ENCODE measurements around the gene NPRL2.

The NPRL2 gene

GRCh38 chr3:50304601-50305000 lies 46.0 kb downstream of the NPRL2 start:
- no peak for DNase-seq (ENCODE audit: low spot score)

- DNase-seq (ENCODE audit: low spot score) = peak; percentile 64
Measured at GRCh38 chr3:50303013-50303815, 47.4 kb downstream of the NPRL2 start, which contains the start of gene HYAL1. Gene HYAL1 (minus strand): TSS chr3:50303574. CDS start chr3:50302956, 618 bp downstream.

GRCh38 chr3:50302095-50303012 lies 48.2 kb downstream of the NPRL2 start:
- no peak for DNase-seq (ENCODE audit: low spot score)

- DNase-seq (ENCODE audit: low spot score) = no peak
Measured at GRCh38 chr3:50300681-50301254, 49.8 kb downstream of the NPRL2 start.

GRCh38 chr3:50299929-50300680 lies 50.5 kb downstream of the NPRL2 start:
- DNase-seq (ENCODE audit: low spot score) = peak; percentile 61

- DNase-seq (ENCODE audit: low spot score) = no peak
Measured at GRCh38 chr3:50299638-50299928, 51.0 kb downstream of the NPRL2 start.

GRCh38 chr3:50298836-50299637 lies 51.5 kb downstream of the NPRL2 start, which contains the start of the genes HYAL3 and NAA80:
Gene HYAL3 (minus strand): TSS chr3:50299405. CDS start chr3:50295602, 3,803 bp downstream.
Gene NAA80 (minus strand): TSS chr3:50299405. CDS start chr3:50297463, 1,942 bp downstream.
- peak; percentile 100 for DNase-seq (ENCODE audit: low spot score)

- DNase-seq (ENCODE audit: low spot score) = peak; percentile 70
Measured at GRCh38 chr3:50297896-50298725, 52.5 kb downstream of the NPRL2 start.

GRCh38 chr3:50297384-50297775 lies 53.2 kb downstream of the NPRL2 start:
- DNase-seq (ENCODE audit: low spot score) = no peak

Measured in left forelimb (tissue), 1 donor.